ENCODE data around the gene SLC5A12. TPM values are rescaled to one million over a fixed set of nuclear protein-coding genes. Genes with fewer than 3 reads are reported as not detected.

SLC5A12 gene
- polyA plus RNA-seq, 1 donor from 2014 or later: not detected

GRCh38 chr11:26623076-26623659, 98.7 kb downstream of the SLC5A12 start:
- H3K4me2 ChIP-seq (ENCODE audit: low read length): no peak overlapping the region
- no peak overlapping the region for H3K27ac ChIP-seq (ENCODE audit: low read length)
- H3F3A ChIP-seq (ENCODE audit: insufficient read depth, low read length, poor library complexity, severe bottlenecking): no peaks in the 10 kb centered on the region
- H3K79me2 ChIP-seq (replicated peaks; ENCODE audit: insufficient read depth, low read length): no peaks in the 10 kb centered on the region
- H3K9ac ChIP-seq (ENCODE audit: low read length): no peak overlapping the region
- no peaks in the 10 kb centered on the region for H4K20me1 ChIP-seq (ENCODE audit: insufficient read depth)
- H2AFZ ChIP-seq (ENCODE audit: low read depth, low read length): no peak overlapping the region
- H3K36me3 ChIP-seq (ENCODE audit: insufficient read depth, low read length): no peaks in the 10 kb centered on the region
- no peaks in the 10 kb centered on the region for H3K27me3 ChIP-seq (ENCODE audit: insufficient read depth, low read depth, low read length)
- TF ChIP-seq SMC3 (conservative IDR thresholded peaks at IDR 0.05; ENCODE audit: poor library complexity): no peak
- TF ChIP-seq EP300 (conservative IDR thresholded peaks at IDR 0.05; ENCODE audit: poor library complexity, severe bottlenecking): no peak
- no peak for TF ChIP-seq EZH2 (IDR thresholded peaks at IDR 0.05; ENCODE audit: borderline replicate concordance, insufficient read depth, low read length, poor library complexity, severe bottlenecking)
- TF ChIP-seq MXI1 (conservative IDR thresholded peaks at IDR 0.05; ENCODE audit: poor library complexity, severe bottlenecking): no peak
- TF ChIP-seq POLR2AphosphoS5 (IDR thresholded peaks at IDR 0.05): no peak
- TF ChIP-seq TAF1 (IDR thresholded peaks at IDR 0.05; ENCODE audit: low read depth): no peak
- no peak for TF ChIP-seq REST (IDR thresholded peaks at IDR 0.05; ENCODE audit: borderline replicate concordance)
- no peak for TF ChIP-seq RAD21 (conservative IDR thresholded peaks at IDR 0.05)
- TF ChIP-seq CTCF (IDR thresholded peaks at IDR 0.05; ENCODE audit: poor library complexity, severe bottlenecking): no peak
- H3K4me3 ChIP-seq (ENCODE audit: low read length): no peak overlapping the region
- no peaks in the 10 kb centered on the region for H3K9me2 ChIP-seq (ENCODE audit: insufficient read depth, low read length)
- H3K9me3 ChIP-seq (ENCODE audit: low read length): no peaks in the 10 kb centered on the region

- no peaks in the 10 kb centered on the region for H3K79me2 ChIP-seq (replicated peaks; ENCODE audit: insufficient read depth, low read length)
- no peaks in the 10 kb centered on the region for H3K9me3 ChIP-seq (ENCODE audit: low read length)
- H3K27me3 ChIP-seq (ENCODE audit: insufficient read depth, low read depth, low read length): no peaks in the 10 kb centered on the region
- H4K20me1 ChIP-seq (ENCODE audit: insufficient read depth): no peaks in the 10 kb centered on the region
- H3F3A ChIP-seq (ENCODE audit: insufficient read depth, low read length, poor library complexity, severe bottlenecking): no peaks in the 10 kb centered on the region
- no peak overlapping the region for H3K9ac ChIP-seq (ENCODE audit: low read length)
- TF ChIP-seq RAD21 (conservative IDR thresholded peaks at IDR 0.05) (no peak), TAF1 (IDR thresholded peaks at IDR 0.05; ENCODE audit: low read depth) (no peak), EP300 (conservative IDR thresholded peaks at IDR 0.05; ENCODE audit: poor library complexity, severe bottlenecking) (no peak), POLR2AphosphoS5 (IDR thresholded peaks at IDR 0.05) (no peak), MXI1 (conservative IDR thresholded peaks at IDR 0.05; ENCODE audit: poor library complexity, severe bottlenecking) (no peak), REST (IDR thresholded peaks at IDR 0.05; ENCODE audit: borderline replicate concordance) (no peak)
- no peak overlapping the region for H3K4me3 ChIP-seq (ENCODE audit: low read length)
- no peaks in the 10 kb centered on the region for H3K36me3 ChIP-seq (ENCODE audit: insufficient read depth, low read length)
- H2AFZ ChIP-seq (ENCODE audit: low read depth, low read length): no peak overlapping the region
- no peak overlapping the region for H3K4me2 ChIP-seq (ENCODE audit: low read length)
- H3K27ac ChIP-seq (ENCODE audit: low read length): no peak overlapping the region
- H3K9me2 ChIP-seq (ENCODE audit: insufficient read depth, low read length): no peaks in the 10 kb centered on the region
Measured at GRCh38 chr11:26622181-26622580, 99.7 kb downstream of the SLC5A12 start.

All from neural cell (in vitro differentiated cells).